HepG2 (cell line): ENCODE results near the gene PTPRU. TPM values are rescaled to one million over a fixed set of nuclear protein-coding genes. Genes with fewer than 3 reads are reported as not detected.

ENCODE experiments used
- ATAC-seq: fragments of 200-7000 bp; cut with Tn5 transposase; 3 replicates; pipeline ENCODE4 v1.9.1; 2020; ENCODE audit warnings: mild to moderate bottlenecking, moderate library complexity
- BruUV-seq: library from RNA; stranded (reverse); fragments of 400-500 nt; replicated peaks from 2 replicates; lab custom pipeline; 2021; lab: Mats Ljungman, UMichigan
- CTCF ChIA-PET: fragments of 300-600 bp; formaldehyde crosslinking; extraction: SDS; loops from one replicate; lab custom pipeline; 2021; ENCODE audit warnings: low total read pairs, inconsistent platforms, low intra/inter-chr PET ratio; lab: Yijun Ruan, JAX
- POLR2A ChIA-PET: fragments of 350-600 bp; sonication (Branson Sonifier 250); formaldehyde crosslinking; loops from one replicate; lab custom pipeline; 2020; ENCODE audit warnings: antibody characterized with exemption, inconsistent platforms; lab: Yijun Ruan, JAX
- DNase-seq: peaks from one replicate; pipeline ENCODE4 v3.0.0-alpha.2; 2015; ENCODE audit warnings: low spot score
- FAIRE-seq: peaks from 3 replicates; lab custom pipeline; 2011; peaks lifted over from hg19 to GRCh38; lab: Jason Lieb, UNC
- H2AFZ ChIP-seq: one replicate; pipeline ENCODE4 v1.6.1; 2011; ENCODE audit warnings: low read length, inconsistent platforms
- H3K27ac ChIP-seq: fragments of 300-600 bp; 3 replicates; pipeline ENCODE4 v1.8.0; 2011; ENCODE audit warnings: mixed run types, mild to moderate bottlenecking, mixed read lengths, low read length, inconsistent platforms; ENCODE audit not compliant: insufficient read depth; ENCODE audit errors: extremely low read length
- H3K27me3 ChIP-seq, 2 experiments: fragments of 200-600 bp in 1 of 2; 2 replicates in 1 of 2; 3 replicates in 1 of 2; pipeline versions ENCODE4 v1.6.0 to v1.8.0; 2011; ENCODE audit warnings: low read length in 2 of 2, mild to moderate bottlenecking in 2 of 2, moderate library complexity in 2 of 2, inconsistent platforms in 1 of 2; ENCODE audit not compliant: insufficient read depth in 2 of 2, control insufficient read depth in 1 of 2
- H3K36me3 ChIP-seq, 2 experiments: fragments of 200-600 bp in 1 of 2; replicated peaks in 1 of 2; 2 replicates in 1 of 2; 3 replicates in 1 of 2; pipeline versions ENCODE4 v1.5.1 to v1.8.0; 2011; ENCODE audit warnings: low read length in 2 of 2, inconsistent platforms in 1 of 2; ENCODE audit not compliant: insufficient read depth in 2 of 2, control insufficient read depth in 1 of 2
- H3K4me1 ChIP-seq: 2 replicates; pipeline ENCODE4 v1.5.1; 2012; ENCODE audit warnings: low read length, inconsistent platforms; ENCODE audit not compliant: insufficient read depth
- H3K4me2 ChIP-seq: 2 replicates; pipeline ENCODE4 v1.6.0; 2011; ENCODE audit warnings: low read depth, low read length, inconsistent platforms
- H3K4me3 ChIP-seq, 3 experiments: fragments of 200-600 bp in 1 of 3; sonication (generic), shearing (Covaris generic) in 1 of 3; replicated peaks in 1 of 3; 2 replicates each; pipeline ENCODE4 v1.5.1; 2011 to 2016; ENCODE audit warnings: low read length in 3 of 3, inconsistent platforms in 2 of 3, low read depth in 2 of 3, mild to moderate bottlenecking in 2 of 3, control low read depth in 1 of 3, mixed read lengths in 1 of 3; ENCODE audit not compliant: insufficient read depth in 1 of 3
- H3K79me2 ChIP-seq: one replicate; pipeline ENCODE4 v1.6.1; 2011; ENCODE audit warnings: low read length, inconsistent platforms; ENCODE audit not compliant: insufficient read depth
- H3K9ac ChIP-seq: 2 replicates; pipeline ENCODE4 v1.6.0; 2011; ENCODE audit warnings: mild to moderate bottlenecking, low read depth, low read length, inconsistent platforms; ENCODE audit not compliant: insufficient read depth
- H3K9me3 ChIP-seq: 2 replicates; pipeline ENCODE4 v1.5.1; 2012; ENCODE audit warnings: mild to moderate bottlenecking, low read length
- H4K20me1 ChIP-seq: 2 replicates; pipeline ENCODE4 v1.6.0; 2011; ENCODE audit warnings: inconsistent platforms, mild to moderate bottlenecking, low read length, moderate library complexity; ENCODE audit not compliant: insufficient read depth
- ATF6 ChIP-seq: sonication (generic); formaldehyde crosslinking; conservative IDR thresholded peaks from 2 replicates; pipeline ENCODE4 v1.4.0; 2020; ENCODE audit warnings: missing genetic modification reagents
- ATF7 ChIP-seq, 2 experiments: fragments of 450-650 bp in 1 of 2; sonication (generic) in 1 of 2; formaldehyde crosslinking in 1 of 2; IDR thresholded peaks; 2 replicates each; pipeline versions ENCODE4 v1.4.0 to v1.6.1; 2016 to 2020; ENCODE audit warnings: antibody characterized with exemption in 1 of 2, mild to moderate bottlenecking in 1 of 2, missing genetic modification reagents in 1 of 2
- RORA ChIP-seq: sonication (generic); formaldehyde crosslinking; IDR thresholded peaks from 2 replicates; pipeline ENCODE4 v1.5.0; 2020; ENCODE audit warnings: mild to moderate bottlenecking, missing genetic modification reagents, moderate library complexity
- RXRA ChIP-seq: sonication (generic); formaldehyde crosslinking; IDR thresholded peaks from 2 replicates; pipeline ENCODE4 v1.5.1; 2020; ENCODE audit warnings: missing genetic modification reagents
- SMAD3 ChIP-seq: sonication (generic); formaldehyde crosslinking; IDR thresholded peaks from 2 replicates; pipeline ENCODE4 v1.4.0; 2020; ENCODE audit warnings: missing genetic modification reagents
- SSRP1 ChIP-seq: IDR thresholded peaks from 2 replicates; pipeline ENCODE4 v1.6.1; 2016; ENCODE audit warnings: control low read depth
- TBP ChIP-seq: sonication (generic); formaldehyde crosslinking; IDR thresholded peaks from 2 replicates; pipeline ENCODE4 v1.5.0; 2020; ENCODE audit warnings: missing genetic modification reagents
- THYN1 ChIP-seq: sonication (generic); formaldehyde crosslinking; IDR thresholded peaks from 2 replicates; pipeline ENCODE4 v1.8.1; 2023; ENCODE audit warnings: low read depth, mild to moderate bottlenecking, moderate library complexity, missing genetic modification reagents, borderline replicate concordance
- WIZ ChIP-seq: sonication (generic); formaldehyde crosslinking; IDR thresholded peaks from 2 replicates; pipeline ENCODE4 v1.5.1; 2020; ENCODE audit warnings: mild to moderate bottlenecking, missing genetic modification reagents
- ZIK1 ChIP-seq: sonication (generic); formaldehyde crosslinking; IDR thresholded peaks from 2 replicates; pipeline ENCODE4 v1.5.0; 2020; ENCODE audit warnings: mild to moderate bottlenecking, low read depth, missing genetic modification reagents, borderline replicate concordance
- ZKSCAN8 ChIP-seq: IDR thresholded peaks from 2 replicates; pipeline ENCODE4 v1.6.1; 2016; ENCODE audit warnings: borderline replicate concordance, missing genetic modification reagents, missing compliant biosample characterization
- ZNF12 ChIP-seq: sonication (generic); formaldehyde crosslinking; IDR thresholded peaks from 2 replicates; pipeline ENCODE4 v1.5.0; 2020; ENCODE audit warnings: missing genetic modification reagents
- ZNF564 ChIP-seq: sonication (generic); formaldehyde crosslinking; IDR thresholded peaks from 2 replicates; pipeline ENCODE4 v1.8.1; 2023; ENCODE audit warnings: mild to moderate bottlenecking, missing genetic modification reagents
- ZNF782 ChIP-seq: sonication (generic); formaldehyde crosslinking; IDR thresholded peaks from 2 replicates; pipeline ENCODE4 v1.4.0; 2020; ENCODE audit warnings: missing genetic modification reagents, mild to moderate bottlenecking, borderline replicate concordance
- ZUFSP ChIP-seq: sonication (generic); formaldehyde crosslinking; IDR thresholded peaks from 2 replicates; pipeline ENCODE4 v1.9.0; 2021; ENCODE audit warnings: missing genetic modification reagents, mild to moderate bottlenecking, borderline replicate concordance
- WGBS: methylation state at CpG from one replicate; pipeline ENCODE4 v1.1.6; 2017; ENCODE audit warnings: low lambda C conversion rate; 5-methylcytosine and 5-hydroxymethylcytosine counted together
- in situ Hi-C: cut with HindIII; loops from 2 replicates; pipeline ENCODE4 v1.10.0; 2017; ENCODE audit warnings: low pct_unique_long_range_greater_than_20kb; ENCODE audit not compliant: extremely low pct_ligation_motif_present
- intact Hi-C: fragments of 100-400 bp; cut with micrococcal nuclease; formaldehyde crosslinking; loops from one replicate; pipeline ENCODE4 v1.10.0; 2022; ENCODE audit not compliant: unreplicated experiment
- polyA plus RNA-seq, 8 experiments: library from polyadenylated mRNA; depleted of rRNA in 3 of 8; stranded (reverse) in 7 of 8; unstranded in 1 of 8; fragments of >200 nt; fragmentation: Illumina TruSeq in 4 of 8; extraction: Trizol in 4 of 8; gene quantifications; 2 replicates each; pipeline versions ENCODE4 v1.2.1 to v1.2.3, GENCODE V29; 2011 to 2016; ENCODE audit warnings: low read depth in 4 of 8, missing spikeins in 1 of 8, mixed read lengths in 1 of 8; ENCODE audit not compliant: insufficient read depth in 1 of 8
- total RNA-seq, 5 experiments: library from RNA; depleted of rRNA; stranded (reverse); fragments of >200 nt; fragmentation: Illumina TruSeq; extraction: Trizol; gene quantifications; 2 replicates each; pipeline ENCODE4 v1.2.3, GENCODE V29; 2016; ENCODE audit warnings: low read depth in 1 of 5

Gene PTPRU
- total and polyA plus RNA-seq, 2 of the 13 experiments (the other 11 are each of a cell fraction or from before 2014, with no cell fraction given), result 21.6 to 22.3 TPM

GRCh38 chr1:29245876-29246275 lies 9.6 kb downstream of the PTPRU start (continued):
- TF ChIP-seq SSRP1 (CRISPR knock-in tag) (no peak), ZNF12 (peak; percentile 68; the same call in 1 of the 2 replicates), ATF7 (IDR thresholded peaks at IDR 0.05) (no peak), ATF7 (CRISPR knock-in tag; IDR thresholded peaks at IDR 0.05) (0 out of 2 replicates have a peak, but pooled peaks have one; percentile 19), ATF6 (CRISPR knock-in tag) (no peak), RXRA (0 out of 2 replicates have a peak, but pooled peaks have one; percentile 49)

- no peaks in the 10 kb centered on the region for H3K9me3 ChIP-seq
- H3K27me3 ChIP-seq, result no peaks in the 10 kb centered on the region
- no peak overlapping the region for H3K9ac ChIP-seq
- FAIRE-seq (no peak), ATAC-seq (no peak), DNase-seq (no peak)
- peaks cover 22% of the 10 kb centered on the region for H4K20me1 ChIP-seq
- no peak overlapping the region for H3K4me2 ChIP-seq
- no peak overlapping the region for H2AFZ ChIP-seq
- H3K79me2 ChIP-seq, result peaks cover 26% of the 10 kb centered on the region
- no peak for TF ChIP-seq SMAD3 (CRISPR knock-in tag)
- TF ChIP-seq ZNF782 (CRISPR knock-in tag), result no peak
- no peak for TF ChIP-seq ZKSCAN8 (CRISPR knock-in tag)
- no peak for TF ChIP-seq RORA
- no peak for TF ChIP-seq ZIK1 (CRISPR knock-in tag)
- TF ChIP-seq TBP (CRISPR knock-in tag), result no peak
- TF ChIP-seq WIZ, result no peak
- no peak for TF ChIP-seq ZNF564 (CRISPR knock-in tag)
- TF ChIP-seq THYN1 (CRISPR knock-in tag), result no peak
- no peak for TF ChIP-seq ZUFSP (CRISPR knock-in tag)
- CTCF ChIA-PET, result no interaction called here
- peaks cover 43% of the 10 kb centered on the region for H3K4me1 ChIP-seq
- no peak overlapping the region for H3K4me3 ChIP-seq
- intact Hi-C loops (no loop called here), in situ Hi-C loops (loop anchor here (10.0 kb wide), 1 partner anchor 1468 kb away; no protein-coding TSS in a partner anchor)
- POLR2A ChIA-PET, result no interaction called here
- no TSS peak for BruUV-seq
- 50% methylated on average over 1 of the region's 3 CpGs for WGBS
- H3K36me3 ChIP-seq, result no peaks in the 10 kb centered on the region
- H3K27ac ChIP-seq, result no peak overlapping the region
Observed at GRCh38 chr1:29247044-29247443, 10.7 kb downstream of the PTPRU start.
